ENCODE results near the gene DGKB.

DNA sequence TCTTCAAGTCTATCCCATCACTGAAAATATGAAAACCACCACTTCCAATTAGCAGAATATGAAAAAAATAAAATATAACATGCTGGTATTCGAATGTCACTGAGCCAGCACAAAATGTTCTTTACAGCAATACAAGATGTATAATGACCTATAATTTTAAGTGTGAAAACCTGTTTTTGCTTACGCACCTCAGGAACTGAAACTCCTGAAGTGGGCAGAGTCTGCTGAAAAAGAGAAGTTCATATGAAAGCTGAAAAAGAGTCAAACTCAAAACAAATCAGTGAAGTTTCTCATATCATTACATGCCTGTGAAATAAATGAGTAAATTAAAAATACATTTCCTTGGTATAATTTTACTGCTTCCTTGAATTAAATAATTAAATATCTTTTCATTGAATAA, 272.5 kb downstream of the DGKB start:
- no peak for TF ChIP-seq POLR2AphosphoS5 (IDR thresholded peaks at IDR 0.05; ENCODE audit: low read depth, low read length)
- no peak; the same call in 1 of the 2 replicates for TF ChIP-seq CTCF (IDR thresholded peaks at IDR 0.05)
- TF ChIP-seq SIN3A (IDR thresholded peaks at IDR 0.05; ENCODE audit: borderline replicate concordance, insufficient read depth, low read depth, low read length) = no peak
- TF ChIP-seq REST (IDR thresholded peaks at IDR 0.05; ENCODE audit: insufficient read depth in 1 of 2, low read depth in 2 of 2, low read length in 1 of 2) = no peak
